Naive thymus-derived CD4-positive, alpha-beta T cell (primary cell): ENCODE data around the gene CLTCL1. TPM values are rescaled to one million over a fixed set of nuclear protein-coding genes. Genes with fewer than 3 reads are reported as not detected.
"Not testable (repeated sequence)": the region's sequence is repeated elsewhere in the genome, so short reads cannot be mapped to it uniquely, and the experiment has no call there.

Experiments
- ATAC-seq: fragments of 150-1000 bp; cut with Tn5 transposase; 2 replicates; pipeline ENCODE4 v1.10.0; 2021; ENCODE audit warnings: mild to moderate bottlenecking, moderate library complexity
- CTCF ChIA-PET: fragments of 350-600 bp; sonication (Branson Sonifier 250); formaldehyde crosslinking; loops from one replicate; lab custom pipeline; 2021; ENCODE audit warnings: antibody characterized with exemption; lab: Charles Lee
- POLR2A ChIA-PET: fragments of 350-600 bp; sonication (Branson Sonifier 250); formaldehyde crosslinking; loops from one replicate; lab custom pipeline; 2021; ENCODE audit warnings: antibody characterized with exemption, inconsistent platforms; lab: Charles Lee
- DNase-seq, 9 donors: peaks; one replicate each; pipeline versions ENCODE4 v3.0.0 to v3.0.0-alpha.2; 2020 to 2022; ENCODE audit warnings: mixed read lengths in 1 of 9
- H3K27ac ChIP-seq: one replicate; pipeline ENCODE4 v1.7.0; 2013; ENCODE audit warnings: mild to moderate bottlenecking, low read depth, low read length, moderate library complexity
- H3K27me3 ChIP-seq, 2 donors: one replicate each; pipeline ENCODE4 v1.7.0; 2013; ENCODE audit warnings: low read length in 2 of 2, mild to moderate bottlenecking in 2 of 2, moderate library complexity in 2 of 2; ENCODE audit not compliant: control insufficient read depth in 2 of 2, insufficient read depth in 2 of 2
- H3K36me3 ChIP-seq, 3 experiments: 1 replicate in 2 of 3; 2 replicates in 1 of 3; pipeline ENCODE4 v1.7.0; 2013; ENCODE audit warnings: low read length in 3 of 3, mild to moderate bottlenecking in 3 of 3, moderate library complexity in 1 of 3; ENCODE audit not compliant: insufficient read depth in 3 of 3, control insufficient read depth in 2 of 3
- H3K4me1 ChIP-seq, 2 donors: one replicate each; pipeline ENCODE4 v1.7.0; 2013; ENCODE audit warnings: low read length in 2 of 2, mild to moderate bottlenecking in 2 of 2, moderate library complexity in 1 of 2; ENCODE audit not compliant: control insufficient read depth in 2 of 2, insufficient read depth in 2 of 2
- H3K4me3 ChIP-seq: 2 replicates; pipeline ENCODE4 v1.7.0; 2013; ENCODE audit warnings: mild to moderate bottlenecking, low read length
- H3K9me3 ChIP-seq, 3 experiments: 1 replicate in 2 of 3; 2 replicates in 1 of 3; pipeline ENCODE4 v1.7.0; 2013; ENCODE audit warnings: low read length in 3 of 3; ENCODE audit not compliant: control insufficient read depth in 2 of 3
- H3K27ac Mint-ChIP-seq, 9 donors: one replicate each; pipeline ENCODE4 v1.8.0; 2020 to 2022; ENCODE audit warnings: mixed read lengths in 9 of 9, mild to moderate bottlenecking in 8 of 9, moderate library complexity in 5 of 9, inconsistent platforms in 2 of 9
- H3K27me3 Mint-ChIP-seq, 5 donors: one replicate each; pipeline ENCODE4 v1.8.0; 2021 to 2022; ENCODE audit warnings: mixed read lengths in 5 of 5, mild to moderate bottlenecking in 1 of 5
- H3K36me3 Mint-ChIP-seq, 5 donors: one replicate each; pipeline ENCODE4 v1.8.0; 2020 to 2022; ENCODE audit warnings: mixed read lengths in 5 of 5, mild to moderate bottlenecking in 3 of 5, inconsistent platforms in 1 of 5
- H3K4me1 Mint-ChIP-seq, 7 donors: one replicate each; pipeline ENCODE4 v1.8.0; 2020 to 2022; ENCODE audit warnings: mixed read lengths in 7 of 7, mild to moderate bottlenecking in 3 of 7, inconsistent platforms in 1 of 7
- H3K4me3 Mint-ChIP-seq, 10 donors: one replicate each; pipeline ENCODE4 v1.8.0; 2020 to 2022; ENCODE audit warnings: mild to moderate bottlenecking in 10 of 10, mixed read lengths in 10 of 10, moderate library complexity in 6 of 10, inconsistent platforms in 2 of 10
- H3K9me3 Mint-ChIP-seq, 11 donors: one replicate each; pipeline ENCODE4 v1.8.0; 2020 to 2022; ENCODE audit warnings: mixed read lengths in 11 of 11, mild to moderate bottlenecking in 4 of 11, inconsistent platforms in 1 of 11, moderate library complexity in 1 of 11
- intact Hi-C, 2 donors: fragments of 100-400 bp; cut with micrococcal nuclease; formaldehyde crosslinking; loops; one replicate each; pipeline ENCODE4 v1.15.1; 2023
- polyA plus RNA-seq, 2 donors: library from polyadenylated mRNA; unstranded; fragments of 300-500 nt; fragmentation: Illumina TruSeq; gene quantifications; one replicate each; pipeline ENCODE4 v1.2.3, GENCODE V29; 2021
- total RNA-seq, 6 experiments: library from RNA in 5 of 6; stranded (reverse) in 5 of 6; gene quantifications; 1 replicate in 5 of 6; 2 replicates in 1 of 6; pipeline ENCODE4 v1.2.3 and lab custom pipeline; 2021 to 2026

Gene CLTCL1
- total and polyA plus RNA-seq, 7 experiments from 2014 or later = 0.22 to 3.1 (median 1.2) TPM

GRCh38 chr22:19320136-19320535 is 28.6 kb upstream of the CLTCL1 start:
- peaks cover 0 to 23% (median 0%) of the 10 kb centered on the region in 3 experiments for H3K9me3 ChIP-seq
- H3K9me3 Mint-ChIP-seq = peaks cover 0 to 80% (median 22%) of the 10 kb centered on the region in 11 donors
- ATAC-seq, H3K4me3 Mint-ChIP-seq, H3K27me3 Mint-ChIP-seq, POLR2A ChIA-PET, H3K4me3 ChIP-seq, H3K4me1 Mint-ChIP-seq, intact Hi-C loops, DNase-seq, H3K27me3 ChIP-seq, H3K36me3 ChIP-seq, H3K27ac Mint-ChIP-seq, H3K4me1 ChIP-seq, H3K27ac ChIP-seq, CTCF ChIA-PET: not testable (repeated sequence)
- peaks cover 5 to 22% (median 8%) of the 10 kb centered on the region in 5 donors for H3K36me3 Mint-ChIP-seq

GRCh38 chr22:19319281-19319680 is 27.8 kb upstream of the CLTCL1 start:
- DNase-seq (no peak), ATAC-seq (no peak)
- Histone ChIP-seq H3K4me1 (no peaks in the 10 kb centered on the region), H3K4me3 (no peak overlapping the region), H3K36me3 (no peaks in the 10 kb centered on the region), H3K9me3 (peaks cover 0 to 23% (median 0%) of the 10 kb centered on the region in 3 experiments), H3K27ac (no peak overlapping the region), H3K27me3 (no peaks in the 10 kb centered on the region)
- H3K4me3 Mint-ChIP-seq = no peak overlapping the region
- peaks cover 1 to 76% (median 25%) of the 10 kb centered on the region in 11 donors for H3K9me3 Mint-ChIP-seq
- H3K36me3 Mint-ChIP-seq = peaks cover 6 to 22% (median 9%) of the 10 kb centered on the region in 5 donors
- POLR2A ChIA-PET = no interaction called here
- H3K27ac Mint-ChIP-seq = no peak overlapping the region
- peaks cover 0 to 1% (median 0%) of the 10 kb centered on the region in 5 donors for H3K27me3 Mint-ChIP-seq
- CTCF ChIA-PET = no interaction called here
- no peaks in the 10 kb centered on the region for H3K4me1 Mint-ChIP-seq
- intact Hi-C loops = no loop called here

- peaks cover 0 to 1% (median 0%) of the 10 kb centered on the region in 5 donors for H3K27me3 Mint-ChIP-seq
- no peaks in the 10 kb centered on the region for H3K36me3 ChIP-seq
- H3K4me3 ChIP-seq = no peak overlapping the region
- H3K27me3 ChIP-seq = no peaks in the 10 kb centered on the region
- H3K4me1 Mint-ChIP-seq = no peaks in the 10 kb centered on the region
- no peak overlapping the region for H3K27ac ChIP-seq
- POLR2A ChIA-PET = no interaction called here
- H3K9me3 ChIP-seq = peaks cover 0 to 23% (median 0%) of the 10 kb centered on the region in 3 experiments
- peaks cover 4 to 76% (median 29%) of the 10 kb centered on the region in 11 donors for H3K9me3 Mint-ChIP-seq
- DNase-seq (no peak), ATAC-seq (no peak)
- H3K4me1 ChIP-seq = no peaks in the 10 kb centered on the region
- peaks cover 9 to 22% (median 12%) of the 10 kb centered on the region in 5 donors for H3K36me3 Mint-ChIP-seq
- intact Hi-C loops = no loop called here
- H3K27ac Mint-ChIP-seq = no peak overlapping the region
- CTCF ChIA-PET = no interaction called here
- no peak overlapping the region for H3K4me3 Mint-ChIP-seq
Observed at GRCh38 chr22:19317865-19318264, 26.3 kb upstream of the CLTCL1 start.

GRCh38 chr22:19307872-19308271 is 16.4 kb upstream of the CLTCL1 start:
- DNase-seq (no peak), ATAC-seq (no peak)
- POLR2A ChIA-PET = no interaction called here
- Mint-ChIP-seq H3K36me3 (no peaks in the 10 kb centered on the region), H3K27me3 (peaks cover 0 to 8% (median 0%) of the 10 kb centered on the region in 5 donors), H3K4me1 (no peaks in the 10 kb centered on the region), H3K9me3 (peaks cover 0 to 5% (median 0%) of the 10 kb centered on the region in 11 donors), H3K27ac (no peak overlapping the region), H3K4me3 (no peak overlapping the region)
- H3K9me3 ChIP-seq = no peaks in the 10 kb centered on the region
- intact Hi-C loops = no loop called here
- CTCF ChIA-PET = no interaction called here
- no peaks in the 10 kb centered on the region for H3K4me1 ChIP-seq
- H3K36me3 ChIP-seq = no peaks in the 10 kb centered on the region
- H3K27ac ChIP-seq = no peak overlapping the region
- H3K27me3 ChIP-seq = no peaks in the 10 kb centered on the region
- no peak overlapping the region for H3K4me3 ChIP-seq

- H3K36me3 Mint-ChIP-seq, H3K4me1 ChIP-seq, H3K4me1 Mint-ChIP-seq, H3K9me3 ChIP-seq, H3K4me3 Mint-ChIP-seq, H3K27ac ChIP-seq, H3K9me3 Mint-ChIP-seq, intact Hi-C loops, H3K36me3 ChIP-seq, H3K27me3 Mint-ChIP-seq, H3K27me3 ChIP-seq, H3K4me3 ChIP-seq, ATAC-seq, DNase-seq, H3K27ac Mint-ChIP-seq, POLR2A ChIA-PET: not testable (repeated sequence)
- CTCF ChIA-PET = interaction anchor here (0.6 kb wide), 1 partner anchor 1568 kb away, joined by 3 read pairs; no protein-coding TSS in a partner anchor
Observed at GRCh38 chr22:19306535-19306934, 15.0 kb upstream of the CLTCL1 start.

- ChIA-PET POLR2A (interaction anchor here (0.6 kb wide), 1 partner anchor 9 kb away, joined by 3 read pairs; no protein-coding TSS in a partner anchor), CTCF (interaction anchor here (1.0 kb wide), 1 partner anchor 12 kb away, joined by 3 read pairs; no protein-coding TSS in a partner anchor)
- Mint-ChIP-seq H3K4me1 (no peaks in the 10 kb centered on the region), H3K36me3 (no peaks in the 10 kb centered on the region), H3K9me3 (no peaks in the 10 kb centered on the region), H3K27ac (no peak overlapping the region), H3K27me3 (peaks cover 0 to 5% (median 0%) of the 10 kb centered on the region in 5 donors), H3K4me3 (no peak overlapping the region)
- no peaks in the 10 kb centered on the region for H3K4me1 ChIP-seq
- no peaks in the 10 kb centered on the region for H3K36me3 ChIP-seq
- ATAC-seq = no peak
- intact Hi-C loops = no loop called here
- no peak for DNase-seq
- H3K27me3 ChIP-seq = no peaks in the 10 kb centered on the region
- H3K27ac ChIP-seq = no peak overlapping the region
- no peaks in the 10 kb centered on the region for H3K9me3 ChIP-seq
- no peak overlapping the region for H3K4me3 ChIP-seq
Observed at GRCh38 chr22:19304547-19304946, 13.0 kb upstream of the CLTCL1 start.

GRCh38 chr22:19303785-19304184 is 12.3 kb upstream of the CLTCL1 start:
- Histone ChIP-seq H3K36me3 (no peaks in the 10 kb centered on the region), H3K9me3 (no peaks in the 10 kb centered on the region), H3K4me3 (no peak overlapping the region), H3K27me3 (no peaks in the 10 kb centered on the region), H3K4me1 (no peaks in the 10 kb centered on the region), H3K27ac (no peak overlapping the region)
- Mint-ChIP-seq H3K27me3 (peaks cover 0 to 5% (median 0%) of the 10 kb centered on the region in 5 donors), H3K4me1 (no peaks in the 10 kb centered on the region), H3K36me3 (no peaks in the 10 kb centered on the region), H3K4me3 (no peak overlapping the region), H3K27ac (no peak overlapping the region), H3K9me3 (no peaks in the 10 kb centered on the region)
- DNase-seq (no peak), ATAC-seq (no peak)
- ChIA-PET CTCF (interaction anchor here (1.0 kb wide), 1 partner anchor 12 kb away, joined by 3 read pairs; no protein-coding TSS in a partner anchor), POLR2A (interaction anchor here (0.6 kb wide), 1 partner anchor 8 kb away, joined by 3 read pairs; no protein-coding TSS in a partner anchor)
- intact Hi-C loops = no loop called here
